AG10803 (cell line): Measurements from ENCODE around the gene PCID2.
A peak's percentile ranks its signal among the peaks of the same experiment; 100 is the strongest.

Experiments
- DNase-seq: peaks from one replicate; pipeline ENCODE4 v3.0.0; 2010; ENCODE audit warnings: low read depth
- H3K4me3 ChIP-seq: 2 replicates; pipeline ENCODE4 v1.5.1; 2011; ENCODE audit warnings: mild to moderate bottlenecking, low read length, control low read depth
- TF ChIP-seq, protein P1 (sequence below): conservative IDR thresholded peaks from 2 replicates; pipeline ENCODE4 v1.5.1; 2011; ENCODE audit warnings: mild to moderate bottlenecking, low read length, control low read depth, inconsistent platforms

PCID2 gene

DNA sequence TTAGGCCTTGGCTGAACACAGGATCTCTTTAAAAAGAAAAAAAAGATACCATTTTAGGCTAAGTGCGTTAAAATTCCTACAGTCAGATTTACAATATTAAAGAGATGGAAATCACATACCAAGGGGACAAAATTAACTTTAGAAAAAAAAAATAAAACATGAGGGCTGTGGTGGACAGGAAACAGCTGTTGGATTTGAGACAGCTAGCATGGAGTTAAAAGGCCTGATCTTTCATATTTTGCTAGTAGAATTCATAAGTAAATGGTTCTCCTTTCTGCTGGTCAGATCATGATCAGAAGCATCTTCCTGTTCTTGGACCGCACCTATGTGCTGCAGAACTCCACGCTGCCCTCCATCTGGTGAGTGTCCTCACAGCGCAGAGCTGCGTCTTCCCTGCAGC lies 20.7 kb upstream of the PCID2 start:
- no peak for DNase-seq
- H3K4me3 ChIP-seq, result no peak overlapping the region
- TF ChIP-seq, protein P1, sequence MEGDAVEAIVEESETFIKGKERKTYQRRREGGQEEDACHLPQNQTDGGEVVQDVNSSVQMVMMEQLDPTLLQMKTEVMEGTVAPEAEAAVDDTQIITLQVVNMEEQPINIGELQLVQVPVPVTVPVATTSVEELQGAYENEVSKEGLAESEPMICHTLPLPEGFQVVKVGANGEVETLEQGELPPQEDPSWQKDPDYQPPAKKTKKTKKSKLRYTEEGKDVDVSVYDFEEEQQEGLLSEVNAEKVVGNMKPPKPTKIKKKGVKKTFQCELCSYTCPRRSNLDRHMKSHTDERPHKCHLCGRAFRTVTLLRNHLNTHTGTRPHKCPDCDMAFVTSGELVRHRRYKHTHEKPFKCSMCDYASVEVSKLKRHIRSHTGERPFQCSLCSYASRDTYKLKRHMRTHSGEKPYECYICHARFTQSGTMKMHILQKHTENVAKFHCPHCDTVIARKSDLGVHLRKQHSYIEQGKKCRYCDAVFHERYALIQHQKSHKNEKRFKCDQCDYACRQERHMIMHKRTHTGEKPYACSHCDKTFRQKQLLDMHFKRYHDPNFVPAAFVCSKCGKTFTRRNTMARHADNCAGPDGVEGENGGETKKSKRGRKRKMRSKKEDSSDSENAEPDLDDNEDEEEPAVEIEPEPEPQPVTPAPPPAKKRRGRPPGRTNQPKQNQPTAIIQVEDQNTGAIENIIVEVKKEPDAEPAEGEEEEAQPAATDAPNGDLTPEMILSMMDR, result no peak

DNA sequence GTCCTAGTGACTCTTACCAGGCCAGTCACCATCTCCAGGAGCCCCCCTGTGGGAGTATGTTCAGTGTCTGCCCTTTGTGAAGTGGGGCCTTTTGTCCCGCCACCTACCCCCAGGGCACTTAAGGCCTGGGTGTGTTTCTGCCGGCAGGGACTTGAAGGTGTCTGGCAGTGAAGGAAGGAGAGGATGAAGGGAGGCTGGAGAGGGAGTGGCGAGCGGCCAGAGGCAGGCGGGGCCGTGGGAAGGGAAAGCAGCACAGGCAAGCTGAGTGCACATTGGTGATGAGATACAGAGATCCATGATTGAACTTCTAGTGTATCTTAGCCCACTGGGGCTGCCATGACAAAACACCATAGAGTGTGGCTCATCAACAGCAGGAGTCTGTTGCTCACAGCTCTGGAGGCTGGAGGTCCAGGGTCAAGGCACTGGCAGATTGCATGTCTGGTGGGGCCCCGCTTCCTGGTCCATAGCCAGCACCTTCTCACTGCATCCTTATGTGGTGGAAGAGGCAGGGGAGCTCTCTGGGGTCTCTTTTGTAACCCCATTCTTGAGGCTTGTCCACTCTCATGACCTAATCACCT lies 18.5 kb upstream of the PCID2 start:
- TF ChIP-seq, protein P1, result no peak
- no peak overlapping the region for H3K4me3 ChIP-seq
- DNase-seq, result no peak

DNA sequence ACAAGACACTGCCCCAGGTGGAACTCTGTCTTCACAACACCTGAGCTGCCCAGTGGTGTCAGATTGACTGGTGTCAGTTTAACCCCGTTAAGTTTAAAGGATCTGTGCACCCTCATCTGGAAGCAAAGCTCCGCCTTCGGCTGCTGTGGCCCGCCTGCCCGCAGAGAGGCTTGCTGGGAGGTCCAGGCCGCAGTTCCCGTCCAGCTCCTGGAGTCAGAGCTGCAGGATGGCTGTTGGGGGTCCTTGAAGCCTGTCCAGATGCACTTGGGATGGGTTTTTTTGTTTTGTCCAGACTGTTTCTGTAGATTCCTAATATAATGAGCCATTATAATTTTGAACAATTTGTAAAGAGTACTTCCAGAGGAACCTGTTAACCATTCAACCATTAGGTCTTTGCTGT lies 17.0 kb upstream of the PCID2 start:
- TF ChIP-seq, protein P1, result no peak
- H3K4me3 ChIP-seq, result no peak overlapping the region
- no peak for DNase-seq

DNA sequence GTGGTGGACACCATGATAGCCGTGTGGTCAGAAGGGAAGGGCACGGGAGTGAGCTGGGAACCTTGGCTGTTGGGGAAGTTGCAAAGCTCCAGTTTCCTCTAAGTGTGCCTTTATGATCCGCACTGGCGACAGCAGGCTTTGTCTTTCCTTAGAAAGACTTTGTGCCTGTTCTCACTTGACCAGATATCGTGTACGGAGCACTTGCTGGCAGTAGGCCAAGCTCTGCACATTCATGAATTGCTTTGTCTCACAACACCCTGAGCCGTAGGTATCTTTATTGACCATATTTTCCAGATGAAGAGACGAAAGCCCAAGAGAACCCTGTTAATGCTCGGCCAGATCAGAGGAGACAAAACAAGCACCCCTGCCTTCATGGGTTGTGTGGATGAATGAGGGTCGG lies 16.0 kb upstream of the PCID2 start:
- DNase-seq, result no peak
- TF ChIP-seq, protein P1, result no peak
- H3K4me3 ChIP-seq, result no peak overlapping the region

DNA sequence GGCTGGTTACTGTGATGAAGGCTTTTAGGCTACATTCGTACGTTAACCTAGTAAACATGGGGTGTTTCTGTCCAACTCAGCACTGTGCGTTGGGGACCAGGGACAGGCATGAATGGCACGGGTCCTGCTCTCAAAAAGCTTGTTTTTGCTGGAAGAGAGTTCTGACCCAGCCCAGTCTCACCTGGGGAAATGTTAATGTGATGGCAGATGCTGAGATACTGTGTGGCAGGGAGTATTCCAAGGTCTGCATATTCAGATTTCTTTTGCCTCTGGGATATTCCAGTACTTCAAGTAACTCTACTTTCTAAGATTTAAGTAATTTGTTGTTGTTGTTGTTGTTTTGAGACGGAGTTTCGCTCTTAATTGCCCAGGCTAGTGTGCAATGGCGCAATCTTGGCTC lies 14.6 kb upstream of the PCID2 start:
- no peak for DNase-seq
- H3K4me3 ChIP-seq, result no peak overlapping the region
- TF ChIP-seq, protein P1, result no peak

DNA sequence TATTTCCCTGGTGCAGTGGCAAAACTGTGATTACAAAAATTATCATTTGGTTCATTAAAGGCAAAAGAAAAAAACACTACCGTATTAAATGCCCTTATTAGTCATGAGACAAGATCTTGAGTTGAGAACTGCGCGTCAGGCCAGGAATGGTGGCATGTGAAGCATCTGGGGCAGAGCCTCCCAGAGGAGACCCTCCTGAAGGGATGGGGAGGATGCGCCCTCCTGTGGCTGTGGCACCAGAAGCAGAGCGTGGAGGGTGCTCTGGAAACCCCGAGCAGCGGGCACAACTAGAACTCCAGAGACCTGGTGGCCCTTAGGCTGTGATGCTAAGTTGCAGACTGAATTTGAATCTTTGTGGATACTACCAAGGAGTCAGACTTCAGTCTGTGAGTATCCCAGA lies 12.4 kb upstream of the PCID2 start:
- TF ChIP-seq, protein P1, result peak; percentile 49
- no peak overlapping the region for H3K4me3 ChIP-seq
- DNase-seq, result peak; percentile 44

DNA sequence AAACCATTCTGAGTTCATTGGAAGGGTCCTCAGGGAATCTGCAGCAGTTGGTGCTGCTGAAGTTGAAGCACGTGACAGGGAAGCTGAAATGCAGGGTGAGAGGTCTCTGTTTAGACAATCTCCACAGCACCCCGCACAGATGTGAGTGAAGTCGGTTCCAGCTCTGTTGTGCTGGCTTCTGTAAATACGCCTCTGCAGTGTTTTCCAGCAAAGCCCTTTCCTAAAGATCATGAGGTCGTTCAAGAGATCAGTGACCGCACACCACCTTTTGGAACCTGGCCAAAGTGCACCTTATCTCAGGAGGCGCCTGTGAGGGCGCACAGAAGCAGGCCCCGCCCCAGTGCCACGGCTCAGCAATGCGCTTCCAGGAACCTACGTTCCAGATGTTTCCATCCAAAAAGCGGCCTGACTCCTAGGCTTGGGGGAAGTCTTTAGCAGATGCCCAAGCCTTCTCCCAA lies 11.7 kb upstream of the PCID2 start:
- DNase-seq, result no peak
- TF ChIP-seq, protein P1, result no peak
- no peak overlapping the region for H3K4me3 ChIP-seq
